Breast epithelium (tissue), 4 donors: ENCODE results near the gene OR4A15. TPM values are rescaled to one million over a fixed set of nuclear protein-coding genes. Genes with fewer than 3 reads are reported as not detected.

Experiments
- DNase-seq, 2 donors: peaks; one replicate each; pipeline ENCODE4 v3.0.0-alpha.2; 2019; ENCODE audit warnings: low spot score in 2 of 2
- H3K27ac ChIP-seq, 2 donors: fragments of 200-600 bp; sonication (generic) in 1 of 2; one replicate each; pipeline ENCODE4 v1.5.1; 2016 to 2019; ENCODE audit warnings: mild to moderate bottlenecking in 1 of 2
- H3K27me3 ChIP-seq, 2 donors: fragments of 200-600 bp; sonication (generic) in 1 of 2; one replicate each; pipeline versions ENCODE4 v1.5.1 to v1.6.0; 2017 to 2019; ENCODE audit warnings: control low read depth in 1 of 2, mild to moderate bottlenecking in 1 of 2
- H3K36me3 ChIP-seq: fragments of 200-600 bp; one replicate; pipeline ENCODE4 v1.5.1; 2019
- H3K4me1 ChIP-seq, 2 donors: fragments of 200-600 bp; sonication (generic); one replicate each; pipeline ENCODE4 v1.5.1; 2016 to 2019; ENCODE audit warnings: control low read depth in 1 of 2
- H3K4me3 ChIP-seq, 3 donors: fragments of 200-600 bp; sonication (generic); 1 replicate in 2 of 3; 2 replicates in 1 of 3; pipeline ENCODE4 v1.5.1; 2016 to 2019; ENCODE audit warnings: mild to moderate bottlenecking in 3 of 3, moderate library complexity in 2 of 3
- H3K9me3 ChIP-seq, 2 donors: fragments of 200-600 bp; sonication (generic) in 1 of 2; one replicate each; pipeline ENCODE4 v1.5.1; 2016 to 2019; ENCODE audit warnings: control low read depth in 1 of 2
- CTCF ChIP-seq, 3 donors: fragments of 450-650 bp; IDR thresholded peaks; one replicate each; pipeline ENCODE4 v1.5.1; 2016 to 2017; ENCODE audit warnings: antibody characterized with exemption in 3 of 3, mild to moderate bottlenecking in 3 of 3, moderate library complexity in 3 of 3
- POLR2A ChIP-seq: fragments of 450-650 bp; IDR thresholded peaks from one replicate; pipeline ENCODE4 v1.6.1; 2016; ENCODE audit warnings: antibody characterized with exemption, mild to moderate bottlenecking, moderate library complexity
- POLR2AphosphoS5 ChIP-seq, 3 donors: sonication (generic); formaldehyde crosslinking; IDR thresholded peaks; one replicate each; pipeline ENCODE4 v1.6.1; 2017; ENCODE audit warnings: antibody characterized with exemption in 3 of 3
- intact Hi-C: fragments of 100-400 bp; cut with DNase I; formaldehyde crosslinking; loops from one replicate; pipeline ENCODE4 v1.15.1; 2023; ENCODE audit warnings: low total_unique reads
- total RNA-seq, 3 donors: library from RNA; depleted of rRNA; stranded (reverse); fragments of >200 nt; gene quantifications; one replicate each; pipeline ENCODE4 v1.1.0, GENCODE V29; 2016

OR4A15 gene
- total RNA-seq, 3 donors from 2014 or later, result not detected

GRCh38 chr11:55357560-55358184, 10.1 kb upstream of the OR4A15 start:
- TF ChIP-seq POLR2AphosphoS5 (IDR thresholded peaks at IDR 0.05), result no peak
- no peak for TF ChIP-seq POLR2A
- TF ChIP-seq CTCF (IDR thresholded peaks at IDR 0.05), result no peak
- Histone ChIP-seq H3K9me3 (peaks cover 0 to 6% of the 10 kb centered on the region in 2 donors), H3K36me3 (no peaks in the 10 kb centered on the region), H3K27ac (no peak overlapping the region), H3K4me1 (no peaks in the 10 kb centered on the region), H3K27me3 (no peaks in the 10 kb centered on the region), H3K4me3 (no peak overlapping the region)
- DNase-seq, result no peak
- intact Hi-C loops, result no loop called here

GRCh38 chr11:55401011-55401410, 33.2 kb downstream of the OR4A15 start:
- TF ChIP-seq CTCF (IDR thresholded peaks at IDR 0.05) (no peak), POLR2AphosphoS5 (IDR thresholded peaks at IDR 0.05) (no peak), POLR2A (no peak)
- no peak for DNase-seq
- Histone ChIP-seq H3K4me1 (no peaks in the 10 kb centered on the region), H3K9me3 (peaks cover 0 to 2% of the 10 kb centered on the region in 2 donors), H3K27me3 (no peaks in the 10 kb centered on the region), H3K27ac (no peak overlapping the region), H3K36me3 (no peaks in the 10 kb centered on the region), H3K4me3 (no peak overlapping the region)
- intact Hi-C loops, result no loop called here

Other genes with a start within 250 kb of the OR4A15 start
- gene TRIM48, start 105.8 kb upstream of the OR4A15 start, total RNA-seq, result not detected
- not detected for gene OR4A16, start 24.8 kb upstream of the OR4A15 start, total RNA-seq
- gene OR4C15, start 186.5 kb downstream of the OR4A15 start, total RNA-seq, result not detected
- gene OR4C16, start 204.2 kb downstream of the OR4A15 start, total RNA-seq, result not detected
- not detected for gene OR4C11, start 239.7 kb downstream of the OR4A15 start, total RNA-seq